GM12865 (cell line): ENCODE measurements around the gene SERPINA12.

Experiments
- DNase-seq: peaks from one replicate; pipeline ENCODE4 v3.0.0; 2010; ENCODE audit warnings: low read depth
- H3K4me3 ChIP-seq: 2 replicates; pipeline ENCODE4 v1.5.1; 2011; ENCODE audit warnings: mild to moderate bottlenecking, low read depth, low read length, control low read depth
- CTCF ChIP-seq: IDR thresholded peaks from 2 replicates; pipeline ENCODE4 v1.5.1; 2011; ENCODE audit warnings: low read length, control low read depth, low read depth, inconsistent platforms; ENCODE audit not compliant: insufficient read depth; ENCODE audit errors: missing control alignments

SERPINA12 gene

GRCh38 chr14:94451091-94451771 is 58.0 kb downstream of the SERPINA12 start:
- no peak overlapping the region for H3K4me3 ChIP-seq
- DNase-seq: no peak
- no peak for TF ChIP-seq CTCF

GRCh38 chr14:94450722-94451090 is 58.6 kb downstream of the SERPINA12 start:
- no peak for DNase-seq
- TF ChIP-seq CTCF: no peak
- no peak overlapping the region for H3K4me3 ChIP-seq

GRCh38 chr14:94449930-94450329 is 59.3 kb downstream of the SERPINA12 start:
- DNase-seq: no peak
- H3K4me3 ChIP-seq: no peak overlapping the region
- TF ChIP-seq CTCF: no peak

- no peak for DNase-seq
- H3K4me3 ChIP-seq: no peak overlapping the region
- TF ChIP-seq CTCF: no peak
Measured at GRCh38 chr14:94448071-94448808, 61.0 kb downstream of the SERPINA12 start.

GRCh38 chr14:94447206-94447605 is 62.1 kb downstream of the SERPINA12 start:
- no peak for TF ChIP-seq CTCF
- no peak for DNase-seq
- no peak overlapping the region for H3K4me3 ChIP-seq

GRCh38 chr14:94446126-94446525 is 63.1 kb downstream of the SERPINA12 start:
- no peak for DNase-seq
- no peak overlapping the region for H3K4me3 ChIP-seq
- TF ChIP-seq CTCF: no peak
